Panc1 (cell line): ENCODE data around the gene CCDC66. TPM values are rescaled to one million over a fixed set of nuclear protein-coding genes. Genes with fewer than 3 reads are reported as not detected.

Experiments
- ATAC-seq: fragments of 200-7000 bp; cut with Tn5 transposase; 2 replicates; pipeline ENCODE4 v1.9.1; 2020; ENCODE audit warnings: mild to moderate bottlenecking, moderate library complexity
- BruUV-seq: library from RNA; stranded (reverse); fragments of 400-500 nt; replicated peaks from 2 replicates; lab custom pipeline; 2021; lab: Mats Ljungman, UMichigan
- CTCF ChIA-PET: fragments of 300-600 bp; sonication (Branson Sonifier 250); formaldehyde crosslinking; loops from one replicate; lab custom pipeline; 2022; ENCODE audit warnings: antibody characterized with exemption; lab: Charles Lee
- POLR2A ChIA-PET: fragments of 300-600 bp; sonication (Branson Sonifier 250); formaldehyde crosslinking; loops from one replicate; lab custom pipeline; 2022; ENCODE audit warnings: antibody characterized with exemption; lab: Charles Lee
- DNase-seq: peaks from one replicate; pipeline ENCODE4 v3.0.0-alpha.2; 2010; ENCODE audit warnings: low read depth, low spot score
- H3K27ac ChIP-seq: 2 replicates; pipeline ENCODE4 v1.5.1; 2011; ENCODE audit warnings: mild to moderate bottlenecking, low read length, inconsistent platforms
- H3K27me3 ChIP-seq: fragments of 200-500 bp; sonication (Bioruptor generic); 2 replicates; pipeline ENCODE4 v1.6.0; 2014; ENCODE audit warnings: low read length, inconsistent platforms; ENCODE audit not compliant: control insufficient read depth, insufficient read depth
- H3K36me3 ChIP-seq: fragments of 200-500 bp; sonication (Bioruptor generic); 2 replicates; pipeline ENCODE4 v1.5.1; 2014; ENCODE audit warnings: inconsistent platforms, mild to moderate bottlenecking, low read length, moderate library complexity; ENCODE audit not compliant: control insufficient read depth, insufficient read depth
- H3K4me1 ChIP-seq: 2 replicates; pipeline ENCODE4 v1.5.1; 2011; ENCODE audit warnings: inconsistent platforms, mild to moderate bottlenecking, low read length, moderate library complexity; ENCODE audit not compliant: control insufficient read depth, insufficient read depth
- H3K4me3 ChIP-seq, 2 experiments: 2 replicates each; pipeline ENCODE4 v1.5.1; 2011 to 2012; ENCODE audit warnings: low read depth in 2 of 2, low read length in 2 of 2, mild to moderate bottlenecking in 2 of 2, inconsistent platforms in 1 of 2, moderate library complexity in 1 of 2
- H3K9me3 ChIP-seq: fragments of 200-500 bp; sonication (Bioruptor generic); 2 replicates; pipeline ENCODE4 v1.5.1; 2014; ENCODE audit warnings: low read depth, mild to moderate bottlenecking, inconsistent platforms, low read length, moderate library complexity; ENCODE audit not compliant: control insufficient read depth, insufficient read depth
- CTCF ChIP-seq: fragments of 450-650 bp; IDR thresholded peaks from 2 replicates; pipeline ENCODE4 v1.5.1; 2017; ENCODE audit warnings: mild to moderate bottlenecking
- POLR2AphosphoS5 ChIP-seq: IDR thresholded peaks from 2 replicates; pipeline ENCODE4 v1.6.1; 2012; ENCODE audit warnings: mild to moderate bottlenecking, low read depth, low read length, moderate library complexity
- REST ChIP-seq, 2 experiments: IDR thresholded peaks; 2 replicates each; pipeline ENCODE4 v1.6.1; 2011 to 2012; ENCODE audit warnings: low read depth in 2 of 2, control low read depth in 1 of 2, low read length in 1 of 2, mild to moderate bottlenecking in 1 of 2, moderate library complexity in 1 of 2; ENCODE audit not compliant: insufficient read depth in 1 of 2
- SIN3A ChIP-seq: IDR thresholded peaks from 2 replicates; pipeline ENCODE4 v1.6.1; 2012; ENCODE audit warnings: low read depth, mild to moderate bottlenecking, low read length, moderate library complexity, borderline replicate concordance; ENCODE audit not compliant: insufficient read depth
- TCF7L2 ChIP-seq: IDR thresholded peaks from 2 replicates; pipeline ENCODE4 v1.6.1; 2011; ENCODE audit warnings: mild to moderate bottlenecking, low read depth, low read length, inconsistent platforms
- in situ Hi-C: cut with HindIII; loops from 2 replicates; pipeline ENCODE4 v1.10.0; 2016; ENCODE audit warnings: low sequenced_read_pairs, low pct_unique_long_range_greater_than_20kb
- intact Hi-C: fragments of 100-400 bp; cut with micrococcal nuclease; formaldehyde crosslinking; loops from one replicate; pipeline ENCODE4 v1.10.0; 2022; ENCODE audit not compliant: unreplicated experiment
- total RNA-seq: library from RNA; stranded (reverse); gene quantifications from one replicate; pipeline ENCODE4 v1.2.1, GENCODE V29; 2021; ENCODE audit not compliant: unreplicated experiment

Gene CCDC66
- total RNA-seq, 1 experiment from 2014 or later: 11.1 TPM

- CTCF ChIA-PET: no interaction called here
- Histone ChIP-seq H3K27me3 (no peaks in the 10 kb centered on the region), H3K4me1 (no peaks in the 10 kb centered on the region), H3K4me3 (no peak overlapping the region), H3K36me3 (no peaks in the 10 kb centered on the region), H3K9me3 (no peaks in the 10 kb centered on the region), H3K27ac (no peak overlapping the region)
- ATAC-seq: no peak
- TF ChIP-seq REST (IDR thresholded peaks at IDR 0.05; ENCODE audit: insufficient read depth in 1 of 2, low read depth in 2 of 2, low read length in 1 of 2) (no peak), CTCF (no peak), POLR2AphosphoS5 (no peak), TCF7L2 (no peak), SIN3A (no peak)
- in situ Hi-C loops: no loop called here
- POLR2A ChIA-PET: interaction anchor here (0.6 kb wide), 1 partner anchor 92 kb away, joined by 3 read pairs; no protein-coding TSS in a partner anchor
- DNase-seq: no peak
- intact Hi-C loops: no loop called here
- BruUV-seq: no TSS peak
Observed at GRCh38 chr3:56590814-56591213, 33.8 kb downstream of the CCDC66 start.

GRCh38 chr3:56591262-56591661 lies 34.3 kb downstream of the CCDC66 start:
- in situ Hi-C loops: no loop called here
- ATAC-seq: no peak
- POLR2A ChIA-PET: interaction anchor here (0.6 kb wide), 1 partner anchor 91 kb away, joined by 3 read pairs; no protein-coding TSS in a partner anchor
- intact Hi-C loops: no loop called here
- Histone ChIP-seq H3K27ac (no peak overlapping the region), H3K36me3 (no peaks in the 10 kb centered on the region), H3K4me1 (no peaks in the 10 kb centered on the region), H3K4me3 (no peak overlapping the region), H3K9me3 (no peaks in the 10 kb centered on the region), H3K27me3 (no peaks in the 10 kb centered on the region)
- TF ChIP-seq REST (IDR thresholded peaks at IDR 0.05; ENCODE audit: insufficient read depth in 1 of 2, low read depth in 2 of 2, low read length in 1 of 2) (no peak), SIN3A (no peak)
- CTCF ChIA-PET: no interaction called here
- no TSS peak for BruUV-seq
- no peak for DNase-seq
